OCI-LY1 (cell line): ENCODE results near the gene CRKL.

ENCODE experiments used
- CTCF ChIP-seq: fragments of 200-600 bp; sonication (generic), shearing (Covaris generic); IDR thresholded peaks from 2 replicates; pipeline ENCODE4 v1.5.1; 2017; ENCODE audit warnings: mild to moderate bottlenecking, antibody characterized with exemption, low read length, moderate library complexity, mixed read lengths
- EZH2 ChIP-seq: fragments of 200-600 bp; sonication (generic), shearing (Covaris generic); IDR thresholded peaks from 2 replicates; pipeline ENCODE4 v1.8.0; 2017; ENCODE audit warnings: borderline replicate concordance, mixed run types, mild to moderate bottlenecking, antibody characterized with exemption, low read length, moderate library complexity, mixed read lengths

GRCh38 chr22:20979243-20979809, 62.1 kb downstream of the CRKL start:
- TF ChIP-seq CTCF = no peak
- TF ChIP-seq EZH2 = no peak
